ENCODE results near the gene CCL21. TPM values are rescaled to one million over a fixed set of nuclear protein-coding genes. Genes with fewer than 3 reads are reported as not detected.

Gene CCL21
- total and polyA plus RNA-seq, 2 of the 13 experiments (the other 11 are each of a cell fraction or from before 2014, with no cell fraction given): not detected

GRCh38 chr9:34719021-34719768 is 9.3 kb upstream of the CCL21 start:
- Histone ChIP-seq H4K20me1 (ENCODE audit: insufficient read depth, low read length) (no peaks in the 10 kb centered on the region), H3K4me3 (replicated peaks in 1 of 3; ENCODE audit: insufficient read depth in 1 of 3, low read depth in 2 of 3, low read length in 3 of 3) (no peak overlapping the region), H3K4me1 (ENCODE audit: insufficient read depth, low read length) (peaks cover 9% of the 10 kb centered on the region; the same call in 1 of the 2 replicates), H2AFZ (ENCODE audit: low read length) (no peak overlapping the region), H3K9ac (ENCODE audit: insufficient read depth, low read depth, low read length) (no peak overlapping the region), H3K9me3 (ENCODE audit: low read length) (no peaks in the 10 kb centered on the region), H3K36me3 (replicated peaks in 1 of 2; ENCODE audit: control insufficient read depth in 1 of 2, insufficient read depth in 2 of 2, low read length in 2 of 2) (no peaks in the 10 kb centered on the region), H3K27me3 (ENCODE audit: control insufficient read depth in 1 of 2, insufficient read depth in 2 of 2, low read length in 2 of 2) (peaks cover 0 to 5% of the 10 kb centered on the region in 2 experiments; a peak in 2 of 5 replicates), H3K27ac (ENCODE audit: extremely low read length, insufficient read depth, low read length) (no peak overlapping the region), H3K79me2 (ENCODE audit: insufficient read depth, low read length) (no peaks in the 10 kb centered on the region), H3K4me2 (ENCODE audit: low read depth, low read length) (no peak overlapping the region)
- no peak for FAIRE-seq
- TF ChIP-seq MIER3 (CRISPR knock-in tag; IDR thresholded peaks at IDR 0.05; ENCODE audit: borderline replicate concordance) (no peak), ATM (IDR thresholded peaks at IDR 0.05; ENCODE audit: borderline replicate concordance) (no peak), SMARCE1 (IDR thresholded peaks at IDR 0.05; ENCODE audit: borderline replicate concordance) (no peak), KAT7 (CRISPR knock-in tag; IDR thresholded peaks at IDR 0.05; ENCODE audit: borderline replicate concordance) (no peak), U2AF2 (IDR thresholded peaks at IDR 0.05; ENCODE audit: low read depth, low read length) (no peak), ZNF678 (CRISPR knock-in tag; IDR thresholded peaks at IDR 0.05) (no peak), KMT2B (CRISPR knock-in tag; IDR thresholded peaks at IDR 0.05) (no peak), ZNF232 (CRISPR knock-in tag; IDR thresholded peaks at IDR 0.05; ENCODE audit: borderline replicate concordance) (no peak), SIX1 (CRISPR knock-in tag; IDR thresholded peaks at IDR 0.05; ENCODE audit: borderline replicate concordance) (no peak), PBX3 (CRISPR knock-in tag; IDR thresholded peaks at IDR 0.05; ENCODE audit: borderline replicate concordance) (no peak), MXD4 (CRISPR knock-in tag; IDR thresholded peaks at IDR 0.05) (no peak), CBX1 (IDR thresholded peaks at IDR 0.05; ENCODE audit: low read depth) (no peak)
- TF ChIP-seq, protein P1, sequence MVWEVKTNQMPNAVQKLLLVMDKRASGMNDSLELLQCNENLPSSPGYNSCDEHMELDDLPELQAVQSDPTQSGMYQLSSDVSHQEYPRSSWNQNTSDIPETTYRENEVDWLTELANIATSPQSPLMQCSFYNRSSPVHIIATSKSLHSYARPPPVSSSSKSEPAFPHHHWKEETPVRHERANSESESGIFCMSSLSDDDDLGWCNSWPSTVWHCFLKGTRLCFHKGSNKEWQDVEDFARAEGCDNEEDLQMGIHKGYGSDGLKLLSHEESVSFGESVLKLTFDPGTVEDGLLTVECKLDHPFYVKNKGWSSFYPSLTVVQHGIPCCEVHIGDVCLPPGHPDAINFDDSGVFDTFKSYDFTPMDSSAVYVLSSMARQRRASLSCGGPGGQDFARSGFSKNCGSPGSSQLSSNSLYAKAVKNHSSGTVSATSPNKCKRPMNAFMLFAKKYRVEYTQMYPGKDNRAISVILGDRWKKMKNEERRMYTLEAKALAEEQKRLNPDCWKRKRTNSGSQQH (CRISPR knock-in tag; IDR thresholded peaks at IDR 0.05; ENCODE audit: low read depth): no peak
- TF ChIP-seq, protein P2, sequence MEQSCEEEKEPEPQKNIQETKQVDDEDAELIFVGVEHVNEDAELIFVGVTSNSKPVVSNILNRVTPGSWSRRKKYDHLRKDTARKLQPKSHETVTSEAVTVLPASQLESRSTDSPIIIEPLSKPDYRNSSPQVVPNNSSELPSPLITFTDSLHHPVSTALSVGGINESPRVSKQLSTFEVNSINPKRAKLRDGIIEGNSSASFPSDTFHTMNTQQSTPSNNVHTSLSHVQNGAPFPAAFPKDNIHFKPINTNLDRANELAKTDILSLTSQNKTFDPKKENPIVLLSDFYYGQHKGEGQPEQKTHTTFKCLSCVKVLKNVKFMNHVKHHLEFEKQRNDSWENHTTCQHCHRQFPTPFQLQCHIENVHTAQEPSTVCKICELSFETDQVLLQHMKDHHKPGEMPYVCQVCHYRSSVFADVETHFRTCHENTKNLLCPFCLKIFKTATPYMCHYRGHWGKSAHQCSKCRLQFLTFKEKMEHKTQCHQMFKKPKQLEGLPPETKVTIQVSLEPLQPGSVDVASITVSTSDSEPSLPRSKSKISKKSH (CRISPR knock-in tag; IDR thresholded peaks at IDR 0.05; ENCODE audit: borderline replicate concordance): no peak
- TF ChIP-seq, protein P3, sequence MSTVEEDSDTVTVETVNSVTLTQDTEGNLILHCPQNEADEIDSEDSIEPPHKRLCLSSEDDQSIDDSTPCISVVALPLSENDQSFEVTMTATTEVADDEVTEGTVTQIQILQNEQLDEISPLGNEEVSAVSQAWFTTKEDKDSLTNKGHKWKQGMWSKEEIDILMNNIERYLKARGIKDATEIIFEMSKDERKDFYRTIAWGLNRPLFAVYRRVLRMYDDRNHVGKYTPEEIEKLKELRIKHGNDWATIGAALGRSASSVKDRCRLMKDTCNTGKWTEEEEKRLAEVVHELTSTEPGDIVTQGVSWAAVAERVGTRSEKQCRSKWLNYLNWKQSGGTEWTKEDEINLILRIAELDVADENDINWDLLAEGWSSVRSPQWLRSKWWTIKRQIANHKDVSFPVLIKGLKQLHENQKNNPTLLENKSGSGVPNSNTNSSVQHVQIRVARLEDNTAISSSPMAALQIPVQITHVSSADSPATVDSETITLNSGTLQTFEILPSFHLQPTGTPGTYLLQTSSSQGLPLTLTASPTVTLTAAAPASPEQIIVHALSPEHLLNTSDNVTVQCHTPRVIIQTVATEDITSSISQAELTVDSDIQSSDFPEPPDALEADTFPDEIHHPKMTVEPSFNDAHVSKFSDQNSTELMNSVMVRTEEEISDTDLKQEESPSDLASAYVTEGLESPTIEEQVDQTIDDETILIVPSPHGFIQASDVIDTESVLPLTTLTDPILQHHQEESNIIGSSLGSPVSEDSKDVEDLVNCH (CRISPR knock-in tag; IDR thresholded peaks at IDR 0.05): no peak
- WGBS (ENCODE audit: low lambda C conversion rate): 45% methylated on average over 8 of the region's 8 CpGs
- ATAC-seq: no peak
- in situ Hi-C loops (cut with HindIII; ENCODE audit: extremely low pct_ligation_motif_present, low pct_unique_long_range_greater_than_20kb) (no loop called here), intact Hi-C loops (cut with micrococcal nuclease; ENCODE audit: unreplicated experiment) (loop anchor here (2.0 kb wide), 1 partner anchor 76 kb away; no protein-coding TSS in a partner anchor)
- DNase-seq (ENCODE audit: low spot score): no peak
- CTCF ChIA-PET (ENCODE audit: low intra/inter-chr PET ratio, low total read pairs): no interaction called here
- BruUV-seq (replicated peaks): no TSS peak
- POLR2A ChIA-PET: no interaction called here
